ENCODE results near the gene CFAP299.
"Not testable (repeated sequence)": the region's sequence is repeated elsewhere in the genome, so short reads cannot be mapped to it uniquely, and the experiment has no call there.

CFAP299 gene

GRCh38 chr4:80717204-80717603 lies 381.7 kb downstream of the CFAP299 start:
- DNase-seq (ENCODE audit: low read depth in 2 of 2): no peak

DNA sequence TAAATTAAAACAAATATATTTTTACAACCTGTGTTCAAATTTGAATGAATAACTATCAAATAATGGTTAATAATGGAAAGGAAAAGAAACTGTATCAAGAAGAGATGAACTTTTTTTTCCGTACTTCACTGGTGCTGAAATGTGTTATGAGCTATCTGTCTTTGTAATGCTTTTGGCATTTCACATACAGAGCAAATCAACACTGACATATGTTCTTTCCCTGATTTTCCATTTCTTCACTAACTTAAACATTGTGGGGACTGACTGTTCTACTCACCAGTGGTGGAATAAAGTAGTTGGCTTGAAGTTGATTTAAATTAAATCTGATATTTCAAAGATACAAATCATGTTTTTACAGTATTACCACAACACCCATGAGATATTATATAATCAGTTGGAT lies 390.9 kb downstream of the CFAP299 start:
- no peak for DNase-seq (ENCODE audit: low read depth in 2 of 2)

DNA sequence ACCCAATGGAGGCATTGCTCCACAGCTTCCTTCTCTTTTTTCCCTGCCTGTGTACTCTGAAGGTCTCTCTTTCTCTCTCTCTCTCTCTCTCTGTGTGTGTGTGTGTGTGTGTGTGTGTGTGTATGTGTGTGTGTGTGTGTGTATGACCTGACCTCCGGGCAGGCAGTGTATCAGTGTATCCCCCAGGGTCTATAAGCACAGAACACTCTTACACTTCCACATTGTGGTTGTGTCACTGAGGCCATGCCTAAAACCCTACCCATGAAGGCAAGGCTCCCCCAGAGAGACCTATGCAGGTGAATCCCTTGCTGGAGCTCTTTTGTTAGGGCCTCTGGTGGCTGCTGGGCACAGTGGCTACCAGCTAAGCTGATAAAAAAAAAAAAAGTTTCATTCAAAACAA lies 394.6 kb downstream of the CFAP299 start:
- no peak for DNase-seq (ENCODE audit: low read depth in 2 of 2)

DNA sequence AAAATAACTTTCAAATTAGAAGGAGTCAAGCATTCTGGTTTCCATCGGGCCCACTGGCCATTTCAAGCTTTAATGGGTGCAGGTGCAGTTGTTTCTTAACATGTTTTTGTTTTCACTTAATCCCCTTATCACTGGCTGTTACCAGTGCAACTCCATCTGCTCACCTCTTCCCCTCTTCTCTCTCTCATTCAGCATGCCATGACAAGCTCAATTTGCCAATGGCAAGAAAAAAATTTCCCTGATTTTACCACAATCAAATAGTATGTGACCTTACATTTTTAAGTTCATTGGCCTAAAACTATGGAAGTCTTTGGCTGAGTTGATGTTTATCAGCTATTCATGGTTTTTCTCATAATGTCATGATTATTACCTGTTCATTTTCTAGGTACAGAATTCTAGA lies 395.9 kb downstream of the CFAP299 start:
- DNase-seq (ENCODE audit: low read depth in 2 of 2): no peak

GRCh38 chr4:80732010-80732409 lies 396.5 kb downstream of the CFAP299 start:
- no peak for DNase-seq (ENCODE audit: low read depth in 2 of 2)

DNA sequence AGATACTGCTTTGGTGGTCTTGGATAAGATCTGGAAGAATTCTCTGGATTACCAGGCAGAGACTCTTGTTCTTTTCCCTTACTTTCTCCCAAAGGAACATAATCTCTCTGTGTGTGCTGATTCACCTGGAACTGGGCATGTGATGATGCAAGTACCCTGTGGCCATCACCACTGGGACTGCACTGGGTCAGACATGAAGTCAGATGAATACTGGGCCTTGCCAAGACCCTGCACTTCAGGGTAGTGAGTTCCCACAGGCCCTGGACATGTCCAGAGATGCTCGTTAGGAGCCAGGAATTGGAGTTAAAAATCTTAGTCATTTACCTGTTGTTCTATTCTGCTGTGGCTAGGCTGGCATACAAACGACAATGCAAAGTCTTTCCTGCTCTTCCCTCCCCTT lies 404.8 kb downstream of the CFAP299 start:
- no peak for DNase-seq (ENCODE audit: low read depth in 2 of 2)

DNA sequence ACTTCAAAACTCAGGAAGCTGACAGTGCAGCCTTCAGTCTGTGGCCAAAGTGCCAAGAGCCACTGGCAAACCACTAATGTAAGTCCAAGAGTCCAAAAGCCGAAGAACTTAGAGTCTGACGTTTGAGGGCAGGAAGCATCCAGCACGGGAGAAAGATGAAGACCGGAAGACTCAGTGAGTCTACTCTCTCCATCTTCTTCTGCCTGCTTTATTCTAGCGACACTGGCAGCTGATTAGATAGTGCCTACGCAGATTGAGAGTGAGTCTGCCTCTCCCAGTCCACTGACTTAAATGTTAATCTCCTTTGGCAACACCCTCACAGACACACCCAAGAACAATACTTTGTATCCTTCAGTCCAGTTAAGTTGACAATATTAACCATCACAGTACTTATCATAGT lies 414.0 kb downstream of the CFAP299 start:
- not testable (repeated sequence) for DNase-seq (ENCODE audit: low read depth in 2 of 2)

GRCh38 chr4:80751200-80751599 lies 415.7 kb downstream of the CFAP299 start:
- no peak for DNase-seq (ENCODE audit: low read depth in 2 of 2)

GRCh38 chr4:80767944-80768343 lies 432.4 kb downstream of the CFAP299 start:
- no peak for DNase-seq (ENCODE audit: low read depth in 2 of 2)

GRCh38 chr4:80776168-80776567 lies 440.6 kb downstream of the CFAP299 start:
- no peak for DNase-seq (ENCODE audit: low read depth in 2 of 2)

- no peak for DNase-seq (ENCODE audit: low read depth in 2 of 2)
Observed at GRCh38 chr4:80781431-80781830, 445.9 kb downstream of the CFAP299 start.

- no peak for DNase-seq (ENCODE audit: low read depth in 2 of 2)
Observed at GRCh38 chr4:80787306-80787705, 451.8 kb downstream of the CFAP299 start.

DNA sequence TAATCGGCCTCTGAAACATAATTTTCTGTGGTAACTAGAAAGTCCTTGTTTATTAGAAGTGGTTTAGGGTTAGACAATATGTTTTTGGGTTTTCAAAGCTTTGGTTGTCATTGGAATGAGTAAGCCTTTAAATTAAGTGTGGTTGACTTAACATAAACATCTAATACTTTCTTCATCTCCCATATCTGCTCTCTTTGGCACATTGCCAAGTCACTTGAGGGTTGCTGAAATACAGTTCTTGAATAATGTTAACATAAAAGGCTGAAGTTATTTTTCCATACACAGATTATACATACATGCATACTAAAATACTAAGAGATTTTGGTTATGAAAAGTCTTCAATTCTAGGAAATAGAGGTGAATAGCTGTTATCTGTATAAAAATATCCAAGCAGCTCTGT lies 453.3 kb downstream of the CFAP299 start:
- DNase-seq (ENCODE audit: low read depth in 2 of 2): no peak

- DNase-seq (ENCODE audit: low read depth in 2 of 2): no peak
Observed at GRCh38 chr4:80790152-80790551, 454.6 kb downstream of the CFAP299 start.

DNA sequence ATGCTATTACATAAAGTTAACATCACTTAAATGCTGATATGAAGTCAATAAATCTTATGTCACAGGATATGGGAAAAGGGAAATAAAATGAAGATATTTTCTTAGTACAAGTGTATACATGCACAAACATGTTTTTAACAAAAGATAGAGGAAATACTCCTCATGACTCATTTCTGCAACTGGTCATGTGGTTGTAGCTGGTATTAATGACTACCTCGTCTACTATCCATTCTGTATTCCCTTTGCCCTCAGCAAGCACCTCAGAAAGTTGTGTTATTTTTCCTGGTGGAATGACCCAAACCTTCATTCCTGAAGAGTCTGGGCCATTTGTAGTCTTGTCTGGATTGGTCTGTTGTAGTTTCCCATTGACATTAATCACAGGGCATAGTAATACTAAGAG lies 458.1 kb downstream of the CFAP299 start:
- DNase-seq (ENCODE audit: low read depth in 2 of 2): not testable (repeated sequence)

- no peak for DNase-seq (ENCODE audit: low read depth in 2 of 2)
Observed at GRCh38 chr4:80798082-80798481, 462.6 kb downstream of the CFAP299 start.

GRCh38 chr4:80800719-80801118 lies 465.2 kb downstream of the CFAP299 start:
- not testable (repeated sequence) for DNase-seq (ENCODE audit: low read depth in 2 of 2)

DNA sequence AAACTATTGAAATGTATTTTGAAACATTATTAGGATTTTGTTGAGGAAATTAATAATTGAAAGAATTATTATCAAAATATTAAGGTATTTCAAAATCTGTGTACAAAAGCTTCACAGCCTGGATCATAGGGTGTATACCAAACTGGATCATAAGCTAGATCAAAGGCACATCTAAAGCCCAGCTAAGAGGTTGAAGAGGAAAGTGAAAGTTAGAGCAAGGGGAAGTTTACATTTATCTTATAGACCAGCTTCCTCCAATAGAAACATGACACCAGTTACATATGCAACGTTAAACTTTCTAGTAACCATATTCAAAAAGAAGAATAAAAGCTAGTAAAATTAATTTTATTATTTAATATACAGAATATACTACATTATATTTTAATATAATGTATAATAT lies 467.8 kb downstream of the CFAP299 start:
- no peak for DNase-seq (ENCODE audit: low read depth in 2 of 2)

DNA sequence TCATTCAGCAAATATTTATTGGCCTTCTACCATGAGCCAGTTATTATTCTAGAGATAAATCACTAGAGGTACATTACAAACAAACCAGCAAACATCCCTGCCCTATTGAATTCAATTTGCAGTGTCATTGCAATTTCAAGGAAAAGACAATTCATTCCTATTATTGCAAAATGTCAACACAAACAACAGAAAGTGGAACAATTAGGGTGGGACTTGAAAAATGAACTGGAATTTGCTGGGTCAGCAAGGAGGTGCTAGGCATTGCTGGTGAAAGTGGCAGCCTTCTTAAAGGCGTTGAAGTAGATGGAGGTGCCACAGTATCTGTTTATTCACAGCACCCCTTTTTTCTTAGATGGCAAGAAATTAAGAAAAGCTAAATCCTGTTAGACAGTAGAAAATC lies 470.9 kb downstream of the CFAP299 start:
- DNase-seq (ENCODE audit: low read depth in 2 of 2): no peak

DNA sequence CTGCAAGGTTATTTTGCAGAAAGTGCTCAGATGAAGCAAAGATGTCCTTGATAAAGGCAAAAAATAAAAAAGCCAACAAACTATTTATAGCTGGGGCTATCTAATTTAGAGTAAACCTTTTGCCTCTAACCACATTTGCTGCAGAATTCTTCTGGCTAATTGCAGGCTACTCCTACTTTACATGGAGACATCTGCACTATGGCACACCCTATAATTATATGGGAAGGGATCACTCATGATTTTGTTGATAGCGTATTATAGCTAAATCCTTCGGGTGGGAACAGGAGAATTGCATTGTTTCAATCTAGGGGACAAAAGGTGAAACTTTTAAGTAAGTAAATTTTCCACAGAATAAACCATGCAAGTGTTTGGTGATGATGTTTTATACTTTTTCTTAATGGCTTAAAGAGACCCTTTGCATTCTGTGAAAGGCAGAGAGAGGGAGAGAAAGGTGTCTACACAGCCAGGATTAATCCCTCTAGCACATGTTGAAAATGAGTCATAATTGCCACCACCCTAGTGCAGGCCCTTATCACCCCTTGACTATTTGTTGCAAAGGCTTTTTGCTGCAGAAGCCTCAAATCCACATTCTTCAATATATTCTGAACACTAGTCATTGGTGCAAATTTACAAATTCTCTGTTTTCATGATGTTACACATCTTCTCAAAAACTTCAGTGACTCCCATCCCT lies 473.7 kb downstream of the CFAP299 start:
- no peak for DNase-seq (ENCODE audit: low read depth in 2 of 2)

DNA sequence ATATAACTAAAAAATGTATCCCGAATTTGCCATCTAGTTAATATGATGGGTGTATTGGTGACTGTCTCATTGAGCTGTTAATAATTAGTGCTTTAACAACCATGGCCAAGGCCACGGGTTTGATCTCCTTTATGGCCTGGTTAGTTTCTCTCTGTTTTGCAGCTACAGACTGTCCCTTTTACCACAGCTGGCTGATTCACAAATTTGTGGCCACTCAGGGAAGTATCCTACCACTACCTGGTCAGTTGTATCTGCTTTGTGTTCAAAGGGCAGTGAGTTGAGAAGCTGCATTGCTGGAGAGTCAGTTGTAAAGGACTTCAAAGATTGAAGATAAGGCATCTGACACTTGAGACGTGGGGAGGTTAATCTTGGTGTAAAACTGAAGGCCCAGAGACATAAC lies 475.9 kb downstream of the CFAP299 start:
- no peak for DNase-seq (ENCODE audit: low read depth in 2 of 2)

GRCh38 chr4:80812145-80812544 lies 476.6 kb downstream of the CFAP299 start:
- no peak for DNase-seq (ENCODE audit: low read depth in 2 of 2)

GRCh38 chr4:80814266-80814665 lies 478.7 kb downstream of the CFAP299 start:
- no peak for DNase-seq (ENCODE audit: low read depth in 2 of 2)

Measured in stimulated activated CD4-positive, alpha-beta T cell treated with anti-CD3 and anti-CD28 coated beads, Interleukin-15, amount 100 ng/mL, for 48 hours (primary cell).